Smooth muscle cell of the brain vasculature (primary cell): ENCODE data around the gene LTK.
A peak's percentile ranks its signal among the peaks of the same experiment; 100 is the strongest.

Experiments
- DNase-seq: peaks from one replicate; pipeline ENCODE4 v3.0.0-alpha.2; 2012; ENCODE audit warnings: low read depth, low spot score

Gene LTK

GRCh38 chr15:41513506-41514227 lies at the start of gene LTK:
Gene LTK, minus strand, starts transcription at chr15:41513827. Its CDS starts 118 bp downstream, at chr15:41513709.
- DNase-seq: no peak

DNA sequence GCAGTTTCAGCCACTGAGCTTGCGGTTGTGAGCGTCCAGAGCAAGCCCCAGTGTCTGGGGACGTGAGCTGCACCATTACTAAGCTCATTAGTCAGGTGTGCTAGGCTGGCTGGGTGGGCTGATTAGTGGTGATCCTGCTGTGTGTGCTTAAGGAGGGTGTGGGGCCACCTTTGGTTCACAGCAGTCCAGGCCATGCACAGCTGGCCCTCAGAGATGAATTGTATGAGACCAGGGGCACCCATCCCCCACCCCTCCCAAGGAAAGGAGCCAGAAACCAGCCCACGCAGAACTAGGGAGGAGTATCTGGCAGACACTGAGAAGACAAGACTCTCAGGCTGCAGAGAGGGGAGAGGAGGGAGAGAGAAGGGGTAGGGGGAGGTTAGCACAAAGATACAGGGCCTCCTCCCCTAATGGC lies 49.2 kb upstream of the LTK start:
- DNase-seq: no peak

DNA sequence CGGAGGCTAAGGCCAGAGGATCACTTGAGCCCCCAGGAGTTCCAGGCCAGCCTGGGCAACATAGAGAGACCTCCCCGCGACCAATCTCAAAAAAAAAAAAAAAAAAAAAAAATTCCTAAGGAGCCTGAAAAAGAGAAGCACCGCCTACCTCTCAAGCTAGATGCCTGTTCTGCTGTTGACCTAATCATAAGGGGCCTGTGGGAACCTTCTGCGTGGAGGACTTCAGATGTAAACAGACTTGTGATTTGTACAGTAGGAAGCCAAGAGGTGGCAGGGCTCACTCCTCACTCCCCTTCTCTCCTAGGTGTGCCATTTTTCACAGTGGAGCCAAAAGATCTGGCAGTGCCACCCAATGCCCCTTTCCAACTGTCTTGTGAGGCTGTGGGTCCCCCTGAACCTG lies 48.6 kb upstream of the LTK start:
- DNase-seq: no peak

DNA sequence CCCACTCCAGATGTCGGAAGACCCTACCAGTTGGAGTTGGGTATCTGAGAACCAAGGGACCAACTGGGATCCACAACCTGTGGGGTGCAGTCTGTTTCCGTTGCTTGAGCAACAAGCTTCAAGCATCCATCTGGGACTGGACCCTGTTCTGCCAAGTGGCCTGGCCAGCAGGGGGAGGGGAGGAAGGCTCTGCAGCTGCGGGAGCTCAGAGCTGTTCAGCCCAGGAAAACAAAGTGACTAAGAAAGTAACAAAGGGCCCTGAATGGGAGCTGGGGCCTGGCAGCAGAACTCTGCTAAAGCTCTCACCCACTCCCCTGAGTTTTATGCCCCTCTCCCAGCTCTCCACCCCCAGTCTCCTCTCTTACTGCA lies 48.1 kb upstream of the LTK start:
- peak; percentile 57 for DNase-seq

DNA sequence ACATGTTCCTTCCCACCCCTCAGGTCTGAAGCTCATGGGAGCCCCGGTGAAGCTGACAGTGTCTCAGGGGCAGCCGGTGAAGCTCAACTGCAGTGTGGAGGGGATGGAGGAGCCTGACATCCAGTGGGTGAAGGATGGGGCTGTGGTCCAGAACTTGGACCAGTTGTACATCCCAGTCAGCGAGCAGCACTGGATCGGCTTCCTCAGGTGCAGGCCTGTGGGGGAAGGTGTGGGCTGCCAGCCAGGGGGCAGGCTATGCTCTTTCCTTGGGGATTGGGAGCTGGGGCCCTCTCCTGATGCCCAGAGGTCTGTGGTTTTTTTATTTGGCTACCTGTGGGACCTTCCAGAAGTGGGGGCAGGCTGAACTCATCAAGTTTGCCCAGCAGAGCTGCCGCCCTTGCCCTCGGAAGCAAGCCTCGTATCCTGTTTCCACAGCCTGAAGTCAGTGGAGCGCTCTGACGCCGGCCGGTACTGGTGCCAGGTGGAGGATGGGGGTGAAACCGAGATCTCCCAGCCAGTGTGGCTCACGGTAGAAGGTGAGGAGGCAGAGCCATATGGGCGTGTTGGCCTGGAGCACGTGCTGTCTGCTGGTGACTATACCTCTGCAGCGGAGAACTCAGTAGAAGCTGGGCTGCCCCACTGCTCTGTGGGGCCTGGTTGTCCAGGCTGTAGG lies 47.6 kb upstream of the LTK start:
- DNase-seq: no peak

DNA sequence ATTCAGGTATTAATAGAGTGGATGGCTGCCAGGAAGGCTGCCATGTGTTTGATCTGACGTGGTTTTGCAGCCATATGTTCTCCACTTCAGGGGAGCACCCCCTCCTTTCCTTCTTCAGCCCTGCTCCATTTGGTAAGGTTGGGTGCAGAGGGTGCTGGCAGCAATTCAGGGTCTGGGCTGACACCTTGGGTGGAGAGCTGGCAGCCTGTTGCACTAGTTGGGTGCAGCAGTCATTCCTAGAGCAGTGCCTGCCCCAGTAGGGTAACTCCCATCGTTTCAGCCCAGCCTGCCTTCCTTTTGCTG lies 46.9 kb upstream of the LTK start:
- DNase-seq: no peak

- DNase-seq: no peak
These were observed 45.7 kb upstream of the LTK start for GRCh38 chr15:41559239-41559782.

GRCh38 chr15:41558400-41559238 lies 45.0 kb upstream of the LTK start, which contains the start of gene TYRO3:
Gene TYRO3, plus strand, starts transcription at chr15:41559212. Its CDS starts 46 bp downstream, at chr15:41559258.
- no peak for DNase-seq

DNA sequence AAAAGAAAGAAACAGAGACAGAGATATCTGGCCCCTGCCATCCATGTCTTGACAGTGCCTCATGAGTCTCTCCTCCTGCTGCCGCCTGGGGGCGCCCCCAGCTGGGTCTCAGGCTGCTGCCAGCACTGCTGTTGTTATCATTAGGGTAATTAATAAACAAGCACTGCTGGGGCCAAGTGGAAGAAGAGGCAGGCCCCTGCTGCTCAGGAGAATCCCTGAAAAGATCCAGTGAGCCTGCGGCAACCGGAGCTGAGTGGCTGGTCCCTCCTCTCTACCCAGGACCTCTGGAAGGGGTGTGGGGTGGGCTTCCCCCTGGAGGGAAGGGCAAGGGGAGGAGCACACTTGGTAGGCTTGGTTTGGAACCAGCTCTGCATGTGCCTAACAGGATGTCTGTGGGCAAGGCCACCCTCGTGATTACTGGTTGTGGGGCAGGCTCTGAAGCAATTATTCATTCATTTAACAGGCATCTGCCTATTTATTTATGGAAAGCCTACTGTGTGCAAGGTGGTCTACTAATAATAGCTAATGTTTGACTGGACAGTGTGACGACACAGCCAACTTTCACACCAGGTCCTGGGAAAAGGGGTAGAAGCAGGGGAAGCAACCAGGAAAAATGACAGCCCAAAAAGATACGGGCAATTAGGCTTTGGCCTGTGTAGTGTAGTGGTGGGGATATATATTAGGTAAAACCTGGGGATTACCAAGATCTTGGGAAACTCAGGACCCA lies 44.2 kb upstream of the LTK start:
- DNase-seq: peak; percentile 37

GRCh38 chr15:41556677-41557076 lies 43.0 kb upstream of the LTK start:
- no peak for DNase-seq

- no peak for DNase-seq
These were observed 41.3 kb upstream of the LTK start for GRCh38 chr15:41554915-41555314.

DNA sequence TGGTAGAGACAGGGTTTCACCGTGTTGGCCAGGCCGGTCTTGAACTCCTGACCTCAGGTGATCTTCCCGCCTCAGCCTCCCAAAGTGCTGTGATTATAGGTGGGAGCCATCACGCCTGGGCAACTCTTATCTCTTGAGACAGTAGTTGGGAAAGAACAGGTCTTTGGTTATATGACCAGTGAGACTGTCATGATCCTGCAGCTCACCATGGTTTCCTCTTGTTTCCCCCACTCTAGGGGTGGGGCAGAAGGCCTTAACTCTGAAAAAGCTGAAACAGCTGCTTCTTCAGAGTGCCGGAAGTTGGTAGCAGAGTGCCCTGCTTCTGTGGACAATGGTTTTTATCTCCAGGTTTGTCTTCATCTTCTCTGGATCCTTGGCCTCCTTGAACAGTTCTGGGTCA lies 40.7 kb upstream of the LTK start:
- no peak for DNase-seq

DNA sequence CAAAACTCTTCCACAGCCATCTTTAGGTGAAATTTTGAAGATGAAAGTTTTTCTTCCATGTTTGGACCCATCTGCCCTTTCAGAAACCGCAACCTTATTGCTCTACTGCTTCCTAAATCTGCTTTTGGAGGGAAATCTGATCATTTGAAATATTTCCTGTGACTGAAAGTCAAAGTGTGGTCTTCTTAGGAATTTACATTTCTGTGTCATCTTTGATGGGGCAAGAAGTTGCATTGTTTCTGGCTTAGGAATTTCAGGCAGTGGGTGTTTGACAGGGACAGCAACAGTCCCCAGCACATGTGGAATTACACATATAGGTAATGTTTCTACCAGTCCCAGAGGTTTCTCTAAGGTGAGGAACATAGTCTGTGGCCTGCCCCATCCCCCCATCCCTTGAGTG lies 40.1 kb upstream of the LTK start:
- no peak for DNase-seq

- DNase-seq: no peak
These were observed 36.6 kb upstream of the LTK start for GRCh38 chr15:41550066-41550775.

DNA sequence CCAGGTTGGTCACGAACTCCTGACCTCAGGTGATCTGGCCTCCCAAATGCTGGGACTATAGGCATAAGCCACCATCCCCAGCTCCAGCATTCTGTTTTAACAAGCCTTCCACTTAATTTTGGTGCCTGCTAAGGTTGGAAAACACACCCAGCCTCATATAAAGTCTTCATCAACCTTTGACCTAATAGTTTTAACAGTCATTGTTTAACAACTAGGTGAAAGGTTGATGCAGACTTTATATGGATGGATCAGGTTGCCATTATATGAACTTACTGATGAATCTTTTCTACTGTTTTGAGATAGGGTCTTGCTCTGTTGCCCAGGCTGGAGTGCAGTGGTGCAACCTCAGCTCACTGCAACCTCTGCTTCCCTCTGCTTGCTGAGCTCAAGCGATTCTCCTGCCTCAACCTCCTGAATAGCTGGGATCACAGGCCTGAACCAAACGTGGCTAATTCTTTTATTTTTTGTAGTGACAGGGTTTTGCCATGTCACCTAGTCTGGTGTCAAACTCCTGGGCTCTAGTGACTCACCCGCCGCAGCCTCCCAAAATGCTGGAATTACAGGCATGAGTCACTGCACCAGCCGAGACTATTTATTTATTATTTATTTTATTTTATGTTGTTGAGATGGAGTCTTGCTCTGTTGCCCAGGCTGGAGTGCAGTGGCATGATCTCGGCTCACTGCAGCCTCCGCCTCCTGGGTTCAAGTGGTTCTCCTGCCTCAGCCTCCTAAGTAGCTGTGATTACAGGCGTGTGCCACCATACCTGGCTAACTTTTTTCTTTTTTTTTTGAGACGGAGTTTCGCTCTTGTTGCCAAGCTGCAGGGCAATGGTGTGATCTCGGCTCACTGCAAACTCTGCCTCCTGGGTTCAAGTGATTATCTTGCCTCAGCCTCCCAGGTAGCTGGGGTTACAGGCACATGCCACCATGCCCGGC lies 33.5 kb upstream of the LTK start:
- DNase-seq: no peak

DNA sequence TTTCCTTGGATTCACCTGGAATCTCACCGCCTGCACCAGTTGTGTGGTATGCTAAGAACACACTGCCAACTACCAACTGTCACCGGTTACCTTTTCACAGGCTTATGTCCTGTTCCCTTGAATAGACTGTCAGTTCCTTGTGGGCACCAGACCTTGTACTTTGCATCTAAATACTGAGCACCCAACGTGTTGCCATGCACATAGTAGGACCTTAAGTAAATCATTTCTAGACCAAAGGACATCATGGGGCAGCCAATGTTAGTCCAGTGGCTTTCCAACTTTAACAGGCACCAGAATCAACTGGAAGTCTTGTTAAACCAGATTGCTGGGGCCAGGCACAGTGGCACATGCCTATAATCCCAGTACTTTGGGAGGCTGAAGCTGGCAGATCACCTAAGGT lies 31.6 kb upstream of the LTK start:
- no peak for DNase-seq

- no peak for DNase-seq
These were observed 31.0 kb upstream of the LTK start for GRCh38 chr15:41544650-41545015.

DNA sequence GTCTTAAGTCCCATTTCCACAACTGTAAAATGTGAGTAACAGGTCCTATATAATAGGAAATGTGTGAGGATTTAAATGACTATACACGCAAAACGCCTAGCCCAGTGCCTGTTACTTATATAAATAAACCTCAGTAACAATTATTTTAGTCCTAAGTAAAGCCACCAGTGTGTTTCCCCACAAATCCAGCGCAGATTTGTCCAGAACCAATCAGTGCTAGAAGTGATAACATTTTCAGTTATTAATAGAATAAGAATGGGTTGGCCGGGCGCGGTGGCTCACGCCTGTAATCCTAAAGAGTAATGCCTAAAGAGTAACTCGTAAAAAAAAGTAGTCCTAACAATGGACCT lies 29.9 kb upstream of the LTK start:
- no peak for DNase-seq

GRCh38 chr15:41536866-41537265 lies 23.2 kb upstream of the LTK start:
- no peak for DNase-seq

DNA sequence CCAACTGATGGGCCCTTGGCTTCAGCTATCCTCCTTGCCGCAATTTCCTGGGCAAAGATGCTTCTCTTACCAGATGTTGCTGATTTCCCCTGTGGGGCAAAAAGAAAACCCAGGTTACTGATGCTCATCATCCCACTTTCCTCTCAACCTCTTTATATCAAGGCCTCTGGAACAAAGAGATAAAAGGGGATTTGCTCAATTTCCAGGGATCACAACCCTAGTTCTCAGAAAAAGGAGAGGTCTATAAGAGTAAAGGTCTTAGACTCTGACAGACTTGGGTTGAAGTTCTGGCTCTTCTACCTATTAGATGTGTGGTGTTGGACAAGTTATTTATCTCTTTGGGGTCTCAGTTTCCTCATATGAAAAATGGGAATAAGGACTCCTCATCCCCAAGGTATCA lies 21.9 kb upstream of the LTK start:
- no peak for DNase-seq
